ENCODE results near the gene LDLRAD3. TPM values are rescaled to one million over a fixed set of nuclear protein-coding genes. Genes with fewer than 3 reads are reported as not detected.

LDLRAD3 gene
- total RNA-seq, 1 donor from 2014 or later: 14.9 TPM

- Histone ChIP-seq H3K79me2 (ENCODE audit: insufficient read depth, low read length) (no peaks in the 10 kb centered on the region), H3K4me3 (ENCODE audit: insufficient read depth, low read depth, low read length) (peak overlapping the region; percentile 7), H3K36me3 (ENCODE audit: insufficient read depth, low read length) (no peaks in the 10 kb centered on the region), H3K27me3 (ENCODE audit: insufficient read depth, low read length) (no peaks in the 10 kb centered on the region), H2AFZ (ENCODE audit: low read depth, low read length) (no peak overlapping the region), H3K9ac (ENCODE audit: low read length) (no peak overlapping the region), H3K4me2 (ENCODE audit: low read length) (peak overlapping the region; percentile 64), H3K27ac (ENCODE audit: low read depth, low read length) (no peak overlapping the region), H3K4me1 (ENCODE audit: insufficient read depth, low read length) (peaks cover 14% of the 10 kb centered on the region), H4K20me1 (ENCODE audit: insufficient read depth, low read length) (no peaks in the 10 kb centered on the region), H3K9me3 (ENCODE audit: insufficient read depth, low read depth, low read length) (no peaks in the 10 kb centered on the region)
- TF ChIP-seq CTCF (IDR thresholded peaks at IDR 0.05; ENCODE audit: insufficient read depth, low read depth, low read length) (no peak), EZH2 (IDR thresholded peaks at IDR 0.05; ENCODE audit: insufficient read depth, low read length) (no peak)
- Mint-ChIP-seq H3K9me3 (ENCODE audit: unreplicated experiment) (no peaks in the 10 kb centered on the region), H3K27ac (ENCODE audit: unreplicated experiment) (no peak overlapping the region), H3K4me1 (ENCODE audit: low read depth, unreplicated experiment) (peaks cover 21% of the 10 kb centered on the region), H3K27me3 (ENCODE audit: low read depth, unreplicated experiment) (no peaks in the 10 kb centered on the region), H3K4me3 (ENCODE audit: unreplicated experiment) (no peak overlapping the region), H3K36me3 (ENCODE audit: low read depth, unreplicated experiment) (no peaks in the 10 kb centered on the region)
- FAIRE-seq: peak; percentile 37
- peak; percentile 67 for DNase-seq (ENCODE audit: low read depth)
These were observed 287.2 kb downstream of the LDLRAD3 start for GRCh38 chr11:36230779-36231699.

- Histone ChIP-seq H3K27me3 (ENCODE audit: insufficient read depth, low read length) (no peaks in the 10 kb centered on the region), H4K20me1 (ENCODE audit: insufficient read depth, low read length) (no peaks in the 10 kb centered on the region), H2AFZ (ENCODE audit: low read depth, low read length) (no peak overlapping the region), H3K9me3 (ENCODE audit: insufficient read depth, low read depth, low read length) (no peaks in the 10 kb centered on the region), H3K36me3 (ENCODE audit: insufficient read depth, low read length) (no peaks in the 10 kb centered on the region), H3K4me2 (ENCODE audit: low read length) (no peak overlapping the region), H3K9ac (ENCODE audit: low read length) (no peak overlapping the region), H3K4me3 (ENCODE audit: insufficient read depth, low read depth, low read length) (no peak overlapping the region), H3K27ac (ENCODE audit: low read depth, low read length) (no peak overlapping the region), H3K4me1 (ENCODE audit: insufficient read depth, low read length) (peaks cover 14% of the 10 kb centered on the region), H3K79me2 (ENCODE audit: insufficient read depth, low read length) (no peaks in the 10 kb centered on the region)
- Mint-ChIP-seq H3K9me3 (ENCODE audit: unreplicated experiment) (no peaks in the 10 kb centered on the region), H3K4me1 (ENCODE audit: low read depth, unreplicated experiment) (peaks cover 21% of the 10 kb centered on the region), H3K4me3 (ENCODE audit: unreplicated experiment) (no peak overlapping the region), H3K27me3 (ENCODE audit: low read depth, unreplicated experiment) (no peaks in the 10 kb centered on the region), H3K36me3 (ENCODE audit: low read depth, unreplicated experiment) (peaks cover 2% of the 10 kb centered on the region), H3K27ac (ENCODE audit: unreplicated experiment) (no peak overlapping the region)
- no peak for FAIRE-seq
- DNase-seq (ENCODE audit: low read depth): peak; percentile 31
- TF ChIP-seq EZH2 (IDR thresholded peaks at IDR 0.05; ENCODE audit: insufficient read depth, low read length): no peak
- no peak for TF ChIP-seq CTCF (IDR thresholded peaks at IDR 0.05; ENCODE audit: insufficient read depth, low read depth, low read length)
These were observed 289.3 kb downstream of the LDLRAD3 start for GRCh38 chr11:36233204-36233603.

- no peak for DNase-seq (ENCODE audit: low read depth)
- Histone ChIP-seq H3K4me3 (ENCODE audit: insufficient read depth, low read depth, low read length) (no peak overlapping the region), H3K9ac (ENCODE audit: low read length) (no peak overlapping the region), H2AFZ (ENCODE audit: low read depth, low read length) (no peak overlapping the region), H3K4me1 (ENCODE audit: insufficient read depth, low read length) (peaks cover 14% of the 10 kb centered on the region), H4K20me1 (ENCODE audit: insufficient read depth, low read length) (no peaks in the 10 kb centered on the region), H3K9me3 (ENCODE audit: insufficient read depth, low read depth, low read length) (no peaks in the 10 kb centered on the region), H3K79me2 (ENCODE audit: insufficient read depth, low read length) (no peaks in the 10 kb centered on the region), H3K27ac (ENCODE audit: low read depth, low read length) (no peak overlapping the region), H3K4me2 (ENCODE audit: low read length) (no peak overlapping the region), H3K36me3 (ENCODE audit: insufficient read depth, low read length) (no peaks in the 10 kb centered on the region), H3K27me3 (ENCODE audit: insufficient read depth, low read length) (no peaks in the 10 kb centered on the region)
- Mint-ChIP-seq H3K9me3 (ENCODE audit: unreplicated experiment) (no peaks in the 10 kb centered on the region), H3K4me1 (ENCODE audit: low read depth, unreplicated experiment) (peaks cover 21% of the 10 kb centered on the region), H3K36me3 (ENCODE audit: low read depth, unreplicated experiment) (peaks cover 2% of the 10 kb centered on the region), H3K4me3 (ENCODE audit: unreplicated experiment) (no peak overlapping the region), H3K27ac (ENCODE audit: unreplicated experiment) (no peak overlapping the region), H3K27me3 (ENCODE audit: low read depth, unreplicated experiment) (no peaks in the 10 kb centered on the region)
- TF ChIP-seq CTCF (IDR thresholded peaks at IDR 0.05; ENCODE audit: insufficient read depth, low read depth, low read length): no peak
- TF ChIP-seq EZH2 (IDR thresholded peaks at IDR 0.05; ENCODE audit: insufficient read depth, low read length): no peak
- FAIRE-seq: no peak
These were observed 291.0 kb downstream of the LDLRAD3 start for GRCh38 chr11:36234825-36235224.
